ENCODE results near the gene SLC18A3. TPM values are rescaled to one million over a fixed set of nuclear protein-coding genes. Genes with fewer than 3 reads are reported as not detected.

Gene SLC18A3
- total RNA-seq, 2 experiments from 2014 or later, result not detected

DNA sequence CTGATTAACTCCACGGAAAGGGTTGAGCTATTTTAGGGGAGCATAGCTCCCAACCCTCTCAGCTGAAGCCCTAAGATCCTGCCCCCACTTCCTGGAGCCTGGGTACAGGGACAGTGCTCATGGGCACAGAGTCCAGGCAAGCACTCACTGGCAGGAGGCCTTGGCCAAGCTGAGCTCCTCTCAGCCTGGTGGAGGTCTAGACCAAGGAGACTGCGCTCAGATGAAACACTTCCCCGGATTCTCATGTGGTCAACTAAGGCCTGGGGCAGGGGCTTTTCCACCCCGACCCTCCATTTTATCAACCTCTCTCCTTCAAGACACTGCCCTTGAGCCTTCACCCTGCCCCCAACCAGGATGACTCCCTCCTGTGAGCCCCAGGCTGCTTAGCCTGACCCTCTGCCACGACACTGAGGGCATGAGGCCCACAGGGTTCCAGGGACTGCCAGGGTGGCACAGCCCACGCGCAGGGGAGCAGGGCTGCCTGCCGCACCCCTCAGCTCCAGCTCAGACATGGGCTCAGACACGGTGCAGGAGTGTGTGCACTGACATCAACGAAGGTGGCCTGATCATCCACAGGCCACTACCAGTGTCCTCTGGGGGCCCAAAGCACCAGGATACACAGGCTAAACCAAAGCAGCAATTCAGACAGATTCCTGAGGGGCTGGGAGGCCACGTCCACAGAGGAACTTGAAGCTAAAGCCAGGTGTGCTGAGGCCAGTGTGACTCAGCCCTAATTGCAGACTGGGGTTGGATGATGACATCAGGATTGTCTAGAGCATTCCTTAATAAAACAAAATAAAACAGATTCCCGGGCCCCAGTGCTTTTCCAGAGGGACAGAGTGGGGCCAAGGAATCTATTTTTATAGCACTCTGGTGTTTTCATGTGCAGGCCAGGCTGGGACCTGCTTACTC is 22.6 kb downstream of the SLC18A3 start:
- no peaks in the 10 kb centered on the region for H3K4me1 Mint-ChIP-seq
- no peaks in the 10 kb centered on the region for H3K9me3 Mint-ChIP-seq (ENCODE audit: low read depth)
- no peak for ATAC-seq
- CTCF ChIA-PET, result no interaction called here
- H3K27ac Mint-ChIP-seq, result no peak overlapping the region
- no peak for DNase-seq
- H3K4me3 Mint-ChIP-seq, result no peak overlapping the region
- H3K36me3 Mint-ChIP-seq, result no peaks in the 10 kb centered on the region
- peaks cover 34% of the 10 kb centered on the region for H3K27me3 Mint-ChIP-seq

GRCh38 chr10:49633327-49634068 is 23.4 kb downstream of the SLC18A3 start:
- no peaks in the 10 kb centered on the region for H3K9me3 Mint-ChIP-seq (ENCODE audit: low read depth)
- CTCF ChIA-PET, result no interaction called here
- no peak overlapping the region for H3K4me3 Mint-ChIP-seq
- DNase-seq, result no peak
- ATAC-seq, result no peak
- no peak overlapping the region for H3K27ac Mint-ChIP-seq
- no peaks in the 10 kb centered on the region for H3K36me3 Mint-ChIP-seq
- no peaks in the 10 kb centered on the region for H3K4me1 Mint-ChIP-seq
- peaks cover 41% of the 10 kb centered on the region for H3K27me3 Mint-ChIP-seq

- Mint-ChIP-seq H3K27ac (no peak overlapping the region), H3K27me3 (peaks cover 41% of the 10 kb centered on the region), H3K9me3 (ENCODE audit: low read depth) (no peaks in the 10 kb centered on the region), H3K36me3 (no peaks in the 10 kb centered on the region), H3K4me1 (no peaks in the 10 kb centered on the region), H3K4me3 (no peak overlapping the region)
- DNase-seq (no peak), ATAC-seq (no peak)
- CTCF ChIA-PET, result no interaction called here
Measured at GRCh38 chr10:49634069-49634660, 24.1 kb downstream of the SLC18A3 start.

DNA sequence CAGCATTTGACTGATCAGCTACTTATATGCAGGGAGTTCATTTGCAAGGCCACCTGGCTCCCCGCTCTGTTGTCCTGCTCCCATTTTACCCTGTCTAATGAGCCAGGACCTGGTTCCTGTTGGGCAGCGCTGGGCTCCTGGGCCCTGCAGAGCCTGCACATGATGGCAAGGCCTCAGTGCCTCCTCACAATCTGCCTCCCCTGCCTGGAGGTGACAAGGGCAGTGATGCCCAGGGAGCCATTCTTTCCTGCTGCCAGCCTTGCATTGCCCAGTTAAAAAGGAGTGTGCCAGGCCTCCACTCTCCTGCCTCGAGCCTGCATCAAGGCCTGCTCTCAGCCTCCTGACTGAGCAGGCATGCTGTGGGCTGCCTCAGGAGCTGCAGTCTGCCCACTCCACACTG is 32.2 kb downstream of the SLC18A3 start:
- H3K9me3 Mint-ChIP-seq (ENCODE audit: low read depth), result no peaks in the 10 kb centered on the region
- H3K27me3 Mint-ChIP-seq, result peaks cover 33% of the 10 kb centered on the region
- H3K4me1 Mint-ChIP-seq, result no peaks in the 10 kb centered on the region
- DNase-seq, result no peak
- no peaks in the 10 kb centered on the region for H3K36me3 Mint-ChIP-seq
- H3K4me3 Mint-ChIP-seq, result no peak overlapping the region
- CTCF ChIA-PET, result no interaction called here
- H3K27ac Mint-ChIP-seq, result no peak overlapping the region
- ATAC-seq, result no peak

- ATAC-seq, result no peak
- Mint-ChIP-seq H3K4me3 (no peak overlapping the region), H3K36me3 (no peaks in the 10 kb centered on the region), H3K27me3 (peaks cover 28% of the 10 kb centered on the region), H3K27ac (no peak overlapping the region), H3K9me3 (ENCODE audit: low read depth) (no peaks in the 10 kb centered on the region), H3K4me1 (peaks cover 5% of the 10 kb centered on the region)
- CTCF ChIA-PET, result no interaction called here
- DNase-seq, result no peak
Measured at GRCh38 chr10:49643241-49644034, 33.3 kb downstream of the SLC18A3 start.

DNA sequence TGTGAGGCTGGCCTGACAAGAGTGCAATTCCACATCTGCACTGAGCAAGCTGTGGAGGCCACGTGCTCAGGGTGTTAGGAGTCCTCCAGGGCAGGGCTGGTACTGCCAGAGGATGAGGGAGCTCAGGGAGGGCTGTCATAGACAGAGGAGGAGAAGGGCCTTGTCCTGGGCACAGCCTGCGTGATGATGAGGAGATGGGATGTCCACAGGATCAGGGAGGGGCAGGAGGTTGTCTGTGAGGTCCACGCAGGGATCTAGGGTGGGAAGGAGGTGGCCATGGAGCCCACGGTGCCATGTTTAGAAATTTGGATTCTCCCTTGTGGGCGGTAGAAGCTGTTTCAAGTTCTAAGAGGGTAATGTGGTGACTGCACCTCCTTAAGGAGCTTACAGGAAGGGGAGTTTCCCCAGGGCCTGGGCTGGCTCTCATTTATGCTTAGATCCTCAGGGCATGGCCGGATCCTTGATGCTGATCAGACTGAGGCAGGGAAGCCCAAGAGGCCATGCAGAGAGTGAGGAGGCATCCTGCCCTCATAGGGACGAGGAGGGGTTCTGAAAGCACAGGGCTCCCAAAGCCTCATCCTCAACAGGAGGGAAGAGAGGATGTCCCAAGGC is 34.0 kb downstream of the SLC18A3 start:
- Mint-ChIP-seq H3K36me3 (no peaks in the 10 kb centered on the region), H3K27ac (no peak overlapping the region), H3K4me1 (peaks cover 12% of the 10 kb centered on the region), H3K9me3 (ENCODE audit: low read depth) (no peaks in the 10 kb centered on the region), H3K4me3 (no peak overlapping the region), H3K27me3 (peaks cover 30% of the 10 kb centered on the region)
- CTCF ChIA-PET, result no interaction called here
- ATAC-seq, result no peak
- no peak for DNase-seq

DNA sequence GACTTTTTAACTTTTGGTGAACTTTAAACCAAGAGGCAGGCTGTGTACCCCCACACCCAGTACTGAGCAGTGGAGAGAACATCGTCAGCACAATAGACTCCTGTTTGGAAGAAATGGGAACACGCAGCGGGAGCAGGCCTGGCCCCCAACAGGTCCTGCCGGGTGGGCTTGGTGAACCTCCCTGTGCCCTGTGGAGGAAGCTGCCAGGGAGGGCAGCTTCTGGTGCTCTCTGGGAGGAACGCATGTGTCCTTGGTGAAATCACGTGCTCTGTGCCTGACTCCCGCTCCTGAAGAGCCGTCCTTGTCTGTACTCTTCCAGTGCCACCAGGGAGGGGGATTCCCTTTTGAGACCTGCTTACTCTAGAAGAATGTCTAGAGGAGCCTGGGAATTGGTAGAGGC is 35.3 kb downstream of the SLC18A3 start:
- ATAC-seq (no peak), DNase-seq (no peak)
- no peak overlapping the region for H3K27ac Mint-ChIP-seq
- no peaks in the 10 kb centered on the region for H3K36me3 Mint-ChIP-seq
- H3K4me1 Mint-ChIP-seq, result peaks cover 24% of the 10 kb centered on the region
- H3K9me3 Mint-ChIP-seq (ENCODE audit: low read depth), result no peaks in the 10 kb centered on the region
- H3K27me3 Mint-ChIP-seq, result peaks cover 21% of the 10 kb centered on the region
- CTCF ChIA-PET, result no interaction called here
- H3K4me3 Mint-ChIP-seq, result no peak overlapping the region

DNA sequence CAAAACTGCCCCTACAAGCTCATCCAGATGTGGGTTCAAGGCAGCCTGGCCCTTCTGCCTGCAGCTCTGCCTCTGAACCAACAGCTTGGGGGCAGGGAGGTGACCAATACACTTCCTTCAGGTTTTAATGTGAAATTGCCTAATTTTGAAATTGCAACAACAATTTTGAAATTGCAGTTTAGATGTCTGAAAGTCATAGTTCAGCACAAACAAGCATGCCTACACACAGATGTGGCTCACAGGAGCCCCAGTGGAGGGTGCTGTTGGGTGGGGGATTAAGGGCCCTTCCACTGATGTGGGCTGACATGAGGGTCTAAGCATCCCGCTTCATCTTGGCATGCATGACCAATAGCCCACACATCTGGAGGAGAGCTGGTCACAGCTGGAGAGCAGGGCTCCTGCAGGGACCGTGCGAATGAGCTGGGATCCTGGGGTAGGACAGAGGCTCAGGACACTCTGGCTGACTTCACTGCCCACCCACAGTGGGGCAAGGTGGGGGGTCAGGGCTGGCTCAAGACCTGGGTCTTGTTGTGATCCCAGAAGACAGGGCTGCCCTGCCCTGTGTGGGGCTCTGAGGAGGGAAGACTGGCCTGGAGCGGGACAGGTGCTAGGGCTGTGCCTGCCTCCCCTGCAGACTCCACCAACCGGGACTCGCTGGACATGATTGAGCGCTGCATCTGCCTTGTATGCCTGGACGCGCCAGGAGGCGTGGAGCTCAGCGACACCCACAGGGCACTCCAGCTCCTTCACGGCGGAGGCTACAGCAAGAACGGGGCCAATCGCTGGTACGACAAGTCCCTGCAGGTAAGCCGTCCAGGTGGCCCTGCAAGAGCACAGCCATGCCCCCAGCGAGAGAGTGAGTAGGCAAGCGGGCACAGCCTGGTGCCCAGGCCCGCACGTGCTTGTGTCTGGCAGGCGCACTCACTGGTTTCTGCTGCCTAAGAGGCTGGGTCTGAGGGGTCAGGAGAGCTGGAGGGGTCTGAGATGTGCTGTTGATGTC is 36.1 kb downstream of the SLC18A3 start:
- DNase-seq (peak; percentile 37), ATAC-seq (no peak)
- H3K9me3 Mint-ChIP-seq (ENCODE audit: low read depth), result no peaks in the 10 kb centered on the region
- H3K4me3 Mint-ChIP-seq, result no peak overlapping the region
- no peak overlapping the region for H3K27ac Mint-ChIP-seq
- peaks cover 26% of the 10 kb centered on the region for H3K4me1 Mint-ChIP-seq
- peaks cover 17% of the 10 kb centered on the region for H3K27me3 Mint-ChIP-seq
- H3K36me3 Mint-ChIP-seq, result no peaks in the 10 kb centered on the region
- CTCF ChIA-PET, result no interaction called here

GRCh38 chr10:49647554-49647953 is 37.4 kb downstream of the SLC18A3 start:
- H3K36me3 Mint-ChIP-seq, result no peaks in the 10 kb centered on the region
- H3K27ac Mint-ChIP-seq, result no peak overlapping the region
- H3K4me1 Mint-ChIP-seq, result peaks cover 26% of the 10 kb centered on the region
- no peaks in the 10 kb centered on the region for H3K9me3 Mint-ChIP-seq (ENCODE audit: low read depth)
- CTCF ChIA-PET, result no interaction called here
- ATAC-seq (no peak), DNase-seq (no peak)
- H3K4me3 Mint-ChIP-seq, result no peak overlapping the region
- H3K27me3 Mint-ChIP-seq, result peaks cover 17% of the 10 kb centered on the region

GRCh38 chr10:49647985-49648795 is 38.1 kb downstream of the SLC18A3 start:
- no peaks in the 10 kb centered on the region for H3K9me3 Mint-ChIP-seq (ENCODE audit: low read depth)
- ATAC-seq (no peak), DNase-seq (peak; percentile 34)
- no peaks in the 10 kb centered on the region for H3K36me3 Mint-ChIP-seq
- CTCF ChIA-PET, result no interaction called here
- H3K4me1 Mint-ChIP-seq, result peaks cover 26% of the 10 kb centered on the region
- no peak overlapping the region for H3K4me3 Mint-ChIP-seq
- H3K27ac Mint-ChIP-seq, result no peak overlapping the region
- peaks cover 22% of the 10 kb centered on the region for H3K27me3 Mint-ChIP-seq

- no peaks in the 10 kb centered on the region for H3K36me3 Mint-ChIP-seq
- H3K27ac Mint-ChIP-seq, result peak overlapping the region; percentile 70
- CTCF ChIA-PET, result no interaction called here
- peak overlapping the region; percentile 4 for H3K4me3 Mint-ChIP-seq
- H3K27me3 Mint-ChIP-seq, result peaks cover 22% of the 10 kb centered on the region
- peak; percentile 84 for ATAC-seq
- DNase-seq, result peak; percentile 87
- H3K9me3 Mint-ChIP-seq (ENCODE audit: low read depth), result no peaks in the 10 kb centered on the region
- peaks cover 26% of the 10 kb centered on the region for H3K4me1 Mint-ChIP-seq
Measured at GRCh38 chr10:49649294-49649693, 39.2 kb downstream of the SLC18A3 start.
